GM23338 (cell line): Measurements from ENCODE around the gene SNX22. TPM values are rescaled to one million over a fixed set of nuclear protein-coding genes. Genes with fewer than 3 reads are reported as not detected.

Experiments
- CREB1 ChIP-seq: fragments of 250-450 bp; sonication (Bioruptor Pico); IDR thresholded peaks from 2 replicates; pipeline ENCODE4 v1.5.0; 2020; ENCODE audit warnings: low read depth, mild to moderate bottlenecking, moderate library complexity
- REST ChIP-seq: IDR thresholded peaks from one replicate; pipeline ENCODE4 v1.6.1; 2018; ENCODE audit warnings: antibody characterized with exemption; ENCODE audit not compliant: unreplicated experiment
- polyA plus RNA-seq: library from polyadenylated mRNA; unstranded; fragments of >200 nt; fragmentation: Nextera tagmentation; extraction: Ambion mirVana; gene quantifications from 2 replicates; pipeline ENCODE4 v1.2.1, GENCODE V29; 2016
- small RNA-seq: library from RNA; depleted of rRNA; stranded (forward); fragments of <200 nt; gene quantifications from one replicate; pipeline ENCODE3, GENCODE V24; 2014; ENCODE audit warnings: low replicate concordance
- total RNA-seq: library from RNA; depleted of rRNA; stranded (reverse); fragments of >200 nt; shearing (Covaris generic); gene quantifications from 2 replicates; pipeline ENCODE4 v1.2.3, GENCODE V29; 2014; rRNA removed

Gene SNX22
- total and polyA plus RNA-seq, 2 experiments from 2014 or later, result 3.7 to 5.7 TPM

DNA sequence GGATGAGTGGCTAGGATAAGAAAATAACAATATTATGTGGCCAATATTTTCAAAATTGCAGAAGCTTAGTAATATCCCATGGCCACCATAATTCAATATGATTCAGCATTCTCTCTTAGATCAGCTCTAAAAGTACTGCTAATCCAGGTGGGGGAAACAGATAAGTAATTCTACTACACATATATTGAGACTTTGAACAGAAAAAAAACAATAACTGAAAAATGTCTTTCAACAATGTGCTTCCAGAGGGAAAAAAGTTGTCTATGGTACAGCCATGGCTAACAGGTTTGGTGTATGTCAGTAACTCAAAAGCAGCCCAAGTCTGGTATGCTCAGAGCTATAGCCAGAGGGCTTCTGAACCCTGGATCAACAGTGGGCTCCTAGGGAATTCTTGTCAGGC is 53.7 kb downstream of the SNX22 start (continued):
- no peak for TF ChIP-seq REST
- no peak for TF ChIP-seq CREB1

Small RNA genes lying within 50 kb of the gene (small RNA-seq; reads per million reads assigned to genes)
- not detected for gene RF00019

Other genes with a start within 250 kb of the SNX22 start
- gene DAPK2, start 105.2 kb upstream of the SNX22 start, total RNA-seq, result 3.1 and 3.9 TPM in 2 replicates
- 1.6 and 2.2 TPM in 2 replicates for gene DAPK2, start 105.2 kb upstream of the SNX22 start, polyA plus RNA-seq
- gene CIAO2A, start 57.9 kb upstream of the SNX22 start, total RNA-seq, result 132 and 199 TPM in 2 replicates
- 318 and 366 TPM in 2 replicates for gene CIAO2A, start 57.9 kb upstream of the SNX22 start, polyA plus RNA-seq
- gene SNX1, start 55.7 kb upstream of the SNX22 start, total RNA-seq, result 27.5 and 33.3 TPM in 2 replicates
- gene SNX1, start 55.7 kb upstream of the SNX22 start, polyA plus RNA-seq, result 29.1 and 33.8 TPM in 2 replicates
- gene PPIB, start 11.3 kb downstream of the SNX22 start, total RNA-seq, result 372 and 398 TPM in 2 replicates
- 870 and 887 TPM in 2 replicates for gene PPIB, start 11.3 kb downstream of the SNX22 start, polyA plus RNA-seq
- 13.4 and 14.1 TPM in 2 replicates for gene CSNK1G1, start 204.4 kb downstream of the SNX22 start, total RNA-seq
- 7.3 and 9.3 TPM in 2 replicates for gene CSNK1G1, start 204.4 kb downstream of the SNX22 start, polyA plus RNA-seq
- 48.9 and 52.7 TPM in 2 replicates for gene PCLAF, start 229.7 kb downstream of the SNX22 start, total RNA-seq
- gene PCLAF, start 229.7 kb downstream of the SNX22 start, polyA plus RNA-seq, result 202 and 206 TPM in 2 replicates
- gene TRIP4, start 236.1 kb downstream of the SNX22 start, total RNA-seq, result 9.8 and 10.3 TPM in 2 replicates
- gene TRIP4, start 236.1 kb downstream of the SNX22 start, polyA plus RNA-seq, result 16.0 and 16.6 TPM in 2 replicates